NCI-H748 treated with DMSO at 0.1 percent for 48 hours (cell line): Measurements from ENCODE around the gene MBTPS2.
"Not testable (repeated sequence)": the region's sequence is repeated elsewhere in the genome, so short reads cannot be mapped to it uniquely, and the experiment has no call there.

ENCODE experiments used
- DNase-seq: peaks from one replicate; lab custom pipeline; 2025; lab: John Stamatoyannopoulos, UW

Gene MBTPS2

DNA sequence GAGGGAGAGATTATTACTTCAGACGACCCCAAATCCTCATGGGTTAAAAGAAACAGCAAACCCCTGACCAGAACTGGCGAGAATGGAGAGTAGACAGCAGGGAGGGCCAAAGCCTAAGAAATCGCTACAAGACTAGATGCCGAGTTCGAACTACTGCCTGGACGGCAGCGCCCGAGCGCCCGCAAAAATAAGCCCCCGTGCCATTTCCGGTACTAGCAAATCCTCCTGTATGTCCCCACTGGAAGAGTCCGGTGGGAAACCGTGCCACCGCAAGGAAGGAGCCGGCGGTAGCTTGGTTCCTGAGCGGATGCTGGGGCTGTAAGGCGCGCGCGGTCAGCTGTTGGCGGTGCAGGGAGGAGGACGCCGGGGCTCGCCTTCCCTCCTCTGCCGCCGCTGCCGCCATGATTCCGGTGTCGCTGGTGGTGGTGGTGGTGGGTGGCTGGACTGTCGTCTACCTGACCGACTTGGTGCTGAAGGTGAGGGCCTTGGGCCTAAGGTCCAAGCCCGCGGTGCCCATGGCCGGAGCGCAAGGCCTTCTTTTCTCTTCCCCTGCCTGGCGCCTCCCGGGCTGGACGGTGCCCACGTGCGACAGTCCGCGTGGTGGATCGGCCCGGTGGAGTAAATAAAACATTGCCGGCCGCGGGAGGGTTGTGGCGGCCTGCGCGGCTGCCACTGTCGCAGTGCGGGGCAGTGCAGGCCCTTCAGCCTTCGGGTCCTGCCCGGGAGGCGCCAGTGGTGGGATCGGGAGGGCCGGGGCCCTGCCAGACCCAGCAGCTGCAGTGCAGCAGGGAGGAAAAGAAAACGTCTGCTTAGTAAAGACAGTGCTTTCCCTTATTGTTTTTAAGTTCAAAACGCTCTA lies at the start of gene MBTPS2:
MBTPS2 (plus strand) TSS at position 284 of the 859 bp plus-strand sequence; CDS start at position 402, 118 bp downstream.
- DNase-seq, result peak; percentile 84

- DNase-seq, result peak; percentile 12
Observed at GRCh38 chrX:21798677-21799219, 40.7 kb upstream of the MBTPS2 start.

DNA sequence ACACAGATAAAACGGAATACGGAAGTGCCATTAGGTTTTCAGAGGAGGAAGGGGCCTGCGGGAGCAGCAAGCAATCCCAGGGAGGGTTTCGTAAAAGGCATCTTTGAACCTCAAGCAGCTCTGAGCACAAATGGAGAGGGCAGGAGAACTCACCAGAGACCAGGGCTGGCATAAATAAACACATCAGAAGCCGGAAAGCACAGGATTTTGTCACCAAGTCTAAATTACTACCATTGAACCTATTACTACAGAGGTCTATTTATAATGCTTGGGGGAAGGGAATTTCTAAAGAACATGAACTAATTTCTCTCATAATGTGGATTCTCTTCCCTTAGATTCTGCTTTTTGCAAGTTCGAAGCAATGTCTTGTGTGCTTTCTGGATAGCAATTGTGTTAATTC lies 39.6 kb upstream of the MBTPS2 start:
- no peak for DNase-seq

DNA sequence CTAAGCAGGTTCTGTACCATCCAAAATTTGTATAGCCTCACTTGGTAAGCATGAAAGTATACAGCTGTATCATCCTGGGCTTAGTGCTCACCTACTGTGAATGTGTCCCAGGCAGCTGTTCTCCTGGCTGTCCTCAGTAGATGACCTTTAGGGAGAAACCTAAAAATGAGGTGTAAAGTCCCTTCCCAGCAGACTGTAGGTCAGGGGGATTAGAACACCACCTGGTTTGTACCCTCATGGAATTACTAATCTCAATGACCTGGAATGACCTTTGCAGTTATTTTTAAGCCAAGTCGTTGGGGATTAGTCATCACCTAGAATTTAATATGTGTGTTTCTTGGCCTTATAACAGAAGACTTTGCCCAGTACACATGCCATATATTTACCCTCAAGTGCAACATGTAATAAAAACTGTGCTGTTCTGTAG lies 39.1 kb upstream of the MBTPS2 start:
- DNase-seq, result no peak

DNA sequence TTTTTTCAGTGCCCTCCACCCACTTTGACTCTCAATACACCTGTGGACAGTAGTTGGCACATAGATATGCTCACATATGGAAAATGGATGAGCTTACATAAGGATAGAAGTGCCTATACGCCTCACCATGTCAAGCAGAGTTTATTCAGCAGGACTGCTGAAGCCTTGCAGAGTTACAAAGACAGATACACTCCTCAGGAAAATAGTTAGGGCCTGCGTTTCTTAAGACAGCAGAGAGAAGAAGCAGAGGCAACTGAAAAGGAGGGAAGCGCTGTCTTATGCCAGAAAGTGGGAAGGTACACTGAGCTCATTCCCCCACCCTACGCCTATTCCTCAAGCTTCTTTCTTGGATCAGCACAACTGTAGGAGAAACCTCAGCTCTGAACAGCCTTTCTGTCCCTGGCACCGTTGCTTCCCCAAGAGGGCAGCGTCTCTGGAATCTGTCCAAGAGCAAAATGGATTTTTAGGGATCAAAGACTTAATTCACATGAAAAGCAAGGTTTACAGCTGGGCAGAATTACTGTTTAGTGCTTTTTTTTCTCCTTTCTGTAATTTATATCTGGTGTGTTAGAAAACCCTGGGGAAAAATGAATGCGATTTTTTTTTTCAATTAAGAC lies 37.3 kb upstream of the MBTPS2 start:
- DNase-seq, result no peak

DNA sequence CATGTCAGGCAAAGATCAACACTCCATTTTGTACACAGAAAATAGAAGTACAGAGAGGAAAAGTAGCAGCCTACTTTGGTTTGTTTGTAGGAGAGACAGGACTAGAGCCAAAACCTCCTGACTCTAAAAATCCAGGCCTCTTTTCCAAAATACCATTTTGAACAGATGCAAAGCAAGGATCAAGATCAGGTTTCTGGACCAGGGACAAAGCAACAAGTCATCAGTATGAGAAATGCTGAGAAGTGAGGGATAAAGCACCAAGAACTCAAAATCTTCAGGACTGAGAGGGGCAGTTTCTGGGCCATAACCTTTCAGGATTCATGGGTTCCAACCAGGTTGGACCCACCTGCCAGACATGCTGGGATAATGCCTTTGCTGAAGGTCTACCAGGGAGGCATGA lies 36.6 kb upstream of the MBTPS2 start:
- no peak for DNase-seq

DNA sequence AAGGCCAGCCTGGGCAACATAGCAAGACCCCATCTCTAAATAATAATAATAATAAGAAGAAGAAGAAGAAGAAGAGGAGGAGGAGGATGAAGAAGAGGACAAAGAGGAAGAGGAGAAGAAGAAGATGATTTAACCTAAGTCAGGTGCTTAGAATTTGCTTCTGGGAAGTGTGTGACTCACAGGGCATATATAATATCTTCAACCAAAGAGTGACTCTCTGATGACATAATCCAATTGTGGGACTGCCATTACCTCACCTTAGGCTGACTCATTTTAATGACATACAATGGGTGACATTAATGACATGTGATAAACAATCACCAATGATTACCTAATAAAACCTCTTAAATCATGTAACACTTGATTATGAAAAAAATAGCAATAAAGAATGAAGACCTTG lies 32.7 kb upstream of the MBTPS2 start:
- no peak for DNase-seq

GRCh38 chrX:21811832-21812231 lies 27.6 kb upstream of the MBTPS2 start:
- no peak for DNase-seq

GRCh38 chrX:21812628-21813027 lies 26.8 kb upstream of the MBTPS2 start:
- no peak for DNase-seq

DNA sequence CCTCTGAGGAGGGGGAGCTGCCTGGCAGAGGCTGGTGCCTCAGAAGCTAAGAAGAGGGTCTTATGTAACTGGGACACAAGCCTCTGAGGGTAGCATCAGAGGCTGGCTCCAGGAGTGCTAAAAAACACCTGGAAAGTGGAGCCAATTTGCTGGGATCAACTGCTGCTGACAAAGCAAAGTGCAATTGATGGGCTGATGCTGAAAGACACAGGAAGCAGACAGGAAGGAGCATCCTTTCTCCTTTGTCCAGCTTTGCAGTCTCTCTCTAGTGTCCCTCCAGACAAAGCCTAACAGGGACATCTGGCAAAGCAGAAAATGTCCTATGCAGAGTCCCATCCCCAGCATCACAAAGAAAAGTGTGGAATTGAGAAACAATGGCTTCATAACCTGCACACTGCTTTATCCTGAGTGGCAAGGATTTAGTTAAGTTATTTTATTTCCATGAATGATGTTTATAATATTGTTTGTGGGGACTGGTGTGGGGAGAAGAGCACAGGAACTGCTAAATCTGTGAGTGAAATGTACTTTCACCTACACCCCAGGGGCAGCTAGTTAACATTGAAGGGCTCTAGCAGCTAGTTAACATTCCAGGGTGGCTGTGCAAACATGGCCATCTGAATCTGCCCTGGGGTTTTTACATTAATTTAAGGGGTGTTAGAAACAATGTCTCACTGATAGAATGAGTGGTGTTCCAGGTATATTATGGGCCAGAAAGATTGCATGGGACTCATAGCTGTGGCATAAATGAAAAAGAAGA lies 25.6 kb upstream of the MBTPS2 start:
- no peak for DNase-seq

DNA sequence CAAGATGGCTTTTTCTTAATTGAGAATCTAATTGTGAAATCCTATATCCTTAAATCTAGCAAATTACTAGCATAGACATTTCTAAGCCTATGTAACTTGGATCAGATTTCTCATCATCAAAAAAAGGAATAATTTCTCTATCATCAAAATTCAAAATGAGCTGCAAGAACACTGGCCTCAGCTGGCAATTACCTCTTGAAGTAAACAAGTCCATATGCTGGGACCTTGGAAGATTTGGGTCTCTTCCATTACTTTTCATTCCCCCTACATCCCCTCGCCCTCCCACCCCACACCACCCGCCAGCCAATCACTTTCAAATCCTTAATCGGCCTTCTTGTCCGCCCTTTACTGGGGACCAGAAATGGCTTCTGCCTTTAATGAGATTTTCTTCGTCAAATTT lies 23.3 kb upstream of the MBTPS2 start:
- DNase-seq, result no peak

- DNase-seq, result not testable (repeated sequence)
Observed at GRCh38 chrX:21820170-21820569, 19.2 kb upstream of the MBTPS2 start.

GRCh38 chrX:21821875-21822274 lies 17.5 kb upstream of the MBTPS2 start:
- DNase-seq, result no peak

- no peak for DNase-seq
Observed at GRCh38 chrX:21831496-21831895, 7.9 kb upstream of the MBTPS2 start.

DNA sequence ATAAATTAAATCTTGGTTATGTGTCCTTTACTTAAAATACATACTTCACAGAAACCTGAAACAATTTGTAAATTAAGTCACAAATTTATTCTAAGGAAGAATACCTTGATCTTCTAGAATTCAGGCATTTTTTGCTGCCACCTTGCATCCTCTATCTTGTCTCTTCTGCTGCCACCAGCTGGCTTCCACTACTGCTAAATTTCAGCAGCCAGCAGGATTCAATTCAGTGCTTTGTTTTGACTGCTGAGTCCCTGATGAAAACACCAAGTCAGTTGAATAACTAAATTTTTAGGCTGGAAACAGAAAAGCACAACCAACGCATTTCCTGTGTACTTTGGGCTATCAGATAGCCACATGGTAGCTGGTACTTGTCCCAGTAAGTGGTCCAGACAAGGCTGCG lies 2.4 kb upstream of the MBTPS2 start:
- no peak for DNase-seq

DNA sequence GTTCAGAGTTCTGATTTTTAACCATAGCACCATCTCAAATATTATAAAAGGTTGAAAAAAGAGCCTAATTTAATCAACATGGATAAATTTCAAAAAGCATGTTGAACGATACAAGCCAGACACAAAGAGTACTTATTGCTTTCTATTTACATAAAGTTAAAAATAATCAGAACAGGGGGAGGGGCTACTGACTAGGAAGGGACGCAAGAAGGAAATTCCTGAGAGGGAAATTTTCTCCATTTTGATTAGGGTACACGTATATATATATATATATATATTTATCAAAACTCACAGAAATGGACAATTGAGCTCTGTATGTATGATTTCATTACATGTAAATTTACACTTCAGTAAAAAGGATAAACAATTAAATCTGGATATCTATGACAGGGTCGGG lies 482 bp upstream of the MBTPS2 start:
- peak; percentile 51 for DNase-seq

GRCh38 chrX:21840193-21840545 lies 752 bp downstream of the MBTPS2 start:
- DNase-seq, result no peak

GRCh38 chrX:21843179-21843578 lies 3.8 kb downstream of the MBTPS2 start:
- no peak for DNase-seq

GRCh38 chrX:21845096-21845495 lies 5.7 kb downstream of the MBTPS2 start:
- DNase-seq, result no peak

DNA sequence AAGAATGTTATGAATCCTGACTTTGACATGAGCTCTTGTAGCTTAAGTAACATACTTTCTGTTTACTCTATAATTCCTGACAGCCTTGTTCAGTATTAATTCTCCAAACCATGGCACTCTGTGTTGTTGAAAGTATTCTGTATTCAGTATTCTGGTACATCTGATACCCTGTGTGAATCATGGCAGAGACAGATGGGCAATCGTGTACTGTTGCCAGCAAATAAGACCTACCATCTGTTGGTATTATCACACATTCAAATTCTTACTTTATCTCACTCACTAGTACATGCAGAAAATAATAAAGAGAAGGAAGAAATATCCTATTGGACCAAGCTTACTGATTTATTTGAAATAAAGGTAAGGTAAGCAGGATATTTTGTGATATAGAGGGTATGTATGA lies 7.9 kb downstream of the MBTPS2 start:
- no peak for DNase-seq

- DNase-seq, result no peak
Observed at GRCh38 chrX:21853578-21853977, 14.2 kb downstream of the MBTPS2 start.

DNA sequence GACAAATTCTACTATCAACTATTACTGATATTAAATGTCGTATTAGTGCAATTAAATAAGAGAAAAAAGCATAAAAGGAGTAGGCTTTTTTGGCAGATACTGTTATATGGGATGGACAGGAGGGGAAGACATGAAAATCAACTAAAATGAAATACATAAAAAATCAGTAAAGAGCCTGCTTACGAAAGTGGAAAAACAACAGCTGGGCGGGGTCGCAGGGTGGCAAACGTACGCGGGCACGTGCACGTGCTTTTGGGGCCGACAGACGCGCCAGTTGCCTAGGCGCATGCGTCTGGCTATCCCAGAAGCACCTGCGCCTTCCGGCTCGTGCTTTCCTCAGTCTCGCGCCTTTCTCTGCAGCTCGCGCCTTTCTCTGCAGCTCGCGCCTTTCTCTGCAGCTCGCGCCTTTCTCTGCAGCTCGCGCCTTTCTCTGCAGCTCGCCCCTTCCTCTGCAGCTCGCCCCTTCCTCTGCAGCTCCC lies 16.6 kb downstream of the MBTPS2 start, which contains the start of gene YY2:
YY2 (plus strand) TSS at position 51 of the 479 bp plus-strand sequence. CDS start 498 bp downstream, outside the sequence.
- DNase-seq, result no peak
